ENCODE measurements around the gene TSPAN15. TPM values are rescaled to one million over a fixed set of nuclear protein-coding genes. Genes with fewer than 3 reads are reported as not detected.
A peak's percentile ranks its signal among the peaks of the same experiment; 100 is the strongest.

The TSPAN15 gene
- total RNA-seq, 1 experiment from 2014 or later: 8.3 TPM

GRCh38 chr10:69408318-69409175 lies 42.7 kb upstream of the TSPAN15 start (continued):
- TF ChIP-seq OVOL2 (CRISPR knock-in tag; IDR thresholded peaks at IDR 0.05; ENCODE audit: borderline replicate concordance) (no peak), ZBTB21 (CRISPR knock-in tag; IDR thresholded peaks at IDR 0.05; ENCODE audit: borderline replicate concordance) (no peak; the same call in 1 of the 2 replicates), E2F5 (CRISPR knock-in tag; IDR thresholded peaks at IDR 0.05) (peak; percentile 50; the same call in 1 of the 2 replicates), TP53 (CRISPR knock-in tag; IDR thresholded peaks at IDR 0.05) (no peak), ZNF219 (CRISPR knock-in tag; IDR thresholded peaks at IDR 0.05; ENCODE audit: borderline replicate concordance) (no peak), HMGXB4 (CRISPR knock-in tag; IDR thresholded peaks at IDR 0.05) (no peak), SMAD3 (CRISPR knock-in tag; IDR thresholded peaks at IDR 0.05; ENCODE audit: borderline replicate concordance) (0 out of 2 replicates have a peak, but pooled peaks have one; percentile 49), NR3C1 (CRISPR knock-in tag; conservative IDR thresholded peaks at IDR 0.05; ENCODE audit: low read depth) (no peak), SMAD4 (CRISPR knock-in tag; IDR thresholded peaks at IDR 0.05) (no peak), GRHL2 (CRISPR knock-in tag; IDR thresholded peaks at IDR 0.05; ENCODE audit: insufficient replicate concordance, severe bottlenecking) (no peak)

- H3K27ac Mint-ChIP-seq: no peak overlapping the region
- H3K4me3 Mint-ChIP-seq: no peak overlapping the region
- no peaks in the 10 kb centered on the region for H3K9me3 Mint-ChIP-seq
- ChIA-PET POLR2A (interaction anchor here (0.8 kb wide), 1 partner anchor 16 kb away, joined by 4 read pairs; no protein-coding TSS in a partner anchor), CTCF (interaction anchor here (1.0 to 3.7 kb wide), 29 partner anchors 16 to 250 kb away, joined by 3 to 47 read pairs (median 6); partner anchors contain the start of gene TSPAN15)
- DNase-seq (ENCODE audit: low spot score): no peak
- H3K27me3 Mint-ChIP-seq (ENCODE audit: low read depth): peaks cover 7% of the 10 kb centered on the region
- H3K36me3 Mint-ChIP-seq: peaks cover 2% of the 10 kb centered on the region
- H3K4me1 Mint-ChIP-seq: peaks cover 42% of the 10 kb centered on the region
- no peak for ATAC-seq
- TF ChIP-seq ZMAT4 (CRISPR knock-in tag; IDR thresholded peaks at IDR 0.05) (no peak), GRHL2 (CRISPR knock-in tag; IDR thresholded peaks at IDR 0.05; ENCODE audit: insufficient replicate concordance, severe bottlenecking) (no peak), SMAD3 (CRISPR knock-in tag; IDR thresholded peaks at IDR 0.05; ENCODE audit: borderline replicate concordance) (no peak), CREM (CRISPR knock-in tag; IDR thresholded peaks at IDR 0.05) (no peak), KAT7 (CRISPR knock-in tag; IDR thresholded peaks at IDR 0.05; ENCODE audit: borderline replicate concordance) (no peak), STAT6 (CRISPR knock-in tag; conservative IDR thresholded peaks at IDR 0.05; ENCODE audit: low read depth) (no peak), CDX4 (CRISPR knock-in tag; IDR thresholded peaks at IDR 0.05; ENCODE audit: borderline replicate concordance) (no peak), SOX15 (CRISPR knock-in tag; IDR thresholded peaks at IDR 0.05) (no peak), PREB (CRISPR knock-in tag; IDR thresholded peaks at IDR 0.05; ENCODE audit: borderline replicate concordance) (no peak), IRF2 (CRISPR knock-in tag; IDR thresholded peaks at IDR 0.05; ENCODE audit: borderline replicate concordance, low read depth) (no peak), ETV6 (CRISPR knock-in tag; IDR thresholded peaks at IDR 0.05) (no peak), AFF4 (CRISPR knock-in tag; IDR thresholded peaks at IDR 0.05; ENCODE audit: borderline replicate concordance) (no peak), ATF2 (CRISPR knock-in tag; IDR thresholded peaks at IDR 0.05; ENCODE audit: borderline replicate concordance, low read depth) (no peak)
Observed at GRCh38 chr10:69409176-69409495, 42.1 kb upstream of the TSPAN15 start.

Data from WTC11 (cell line).